NCI-H2171 treated with DMSO at 0.1 percent for 48 hours (cell line): Measurements from ENCODE around the gene SLC25A12.
"Not testable (repeated sequence)": the region's sequence is repeated elsewhere in the genome, so short reads cannot be mapped to it uniquely, and the experiment has no call there.

ENCODE experiments used
- DNase-seq: peaks from one replicate; lab custom pipeline; 2025; lab: John Stamatoyannopoulos, UW

SLC25A12 gene

GRCh38 chr2:171893824-171894611 is at the start of gene SLC25A12:
Gene SLC25A12 (minus strand): TSS chr2:171894244. CDS start chr2:171894214, 30 bp downstream.
- peak; percentile 80 for DNase-seq

GRCh38 chr2:171941316-171941699 is 47.3 kb upstream of the SLC25A12 start:
- no peak for DNase-seq

- no peak for DNase-seq
Measured at GRCh38 chr2:171939743-171940071, 45.7 kb upstream of the SLC25A12 start.

GRCh38 chr2:171939058-171939742 is 45.2 kb upstream of the SLC25A12 start:
- no peak for DNase-seq

- no peak for DNase-seq
Measured at GRCh38 chr2:171930385-171930784, 36.3 kb upstream of the SLC25A12 start.

- DNase-seq: no peak
Measured at GRCh38 chr2:171924170-171924942, 30.3 kb upstream of the SLC25A12 start.

GRCh38 chr2:171923206-171923605 is 29.2 kb upstream of the SLC25A12 start:
- no peak for DNase-seq

DNA sequence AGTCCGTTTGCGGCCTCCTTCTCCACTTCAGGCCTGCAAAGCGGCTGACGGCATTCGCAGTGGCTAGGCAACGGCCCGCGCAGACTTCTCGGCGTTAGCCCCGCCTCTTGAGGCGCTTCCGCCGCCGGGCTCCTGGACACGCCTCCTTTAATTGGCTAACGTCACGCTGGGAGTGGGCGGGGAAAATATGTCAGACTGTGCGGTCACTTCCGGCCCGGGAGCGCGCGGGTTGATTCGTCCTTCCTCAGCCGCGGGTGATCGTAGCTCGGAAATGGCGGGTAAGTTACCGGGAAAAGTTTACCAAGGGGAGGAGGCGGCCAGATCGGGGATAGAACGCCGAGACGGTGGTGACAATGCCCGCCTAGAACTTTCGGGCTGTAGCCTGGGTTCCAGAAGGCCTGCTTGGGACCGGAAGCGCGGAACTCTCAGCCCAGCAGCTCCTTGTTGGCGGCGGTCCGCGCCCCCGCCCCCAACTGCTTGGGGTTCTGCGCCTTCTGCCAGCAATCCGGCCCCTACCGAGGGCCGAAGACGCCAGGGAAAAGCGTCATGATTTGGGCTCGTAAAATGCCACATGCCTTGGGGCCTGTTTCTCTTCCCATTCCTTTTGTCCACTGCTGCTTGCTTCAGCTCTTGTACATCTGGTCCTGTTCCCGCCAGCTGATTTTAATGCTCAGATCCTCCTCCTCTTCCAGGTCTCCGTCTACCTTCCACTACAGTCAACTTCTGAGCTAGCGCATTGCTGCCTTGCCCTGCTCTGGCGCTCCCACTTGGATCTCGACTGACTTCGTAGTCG is 28.4 kb upstream of the SLC25A12 start, which contains the start of gene HAT1:
Gene HAT1 (plus strand): TSS at position 232 of the 793 bp plus-strand sequence. CDS start 40 bp downstream, at position 272.
- peak; percentile 98 for DNase-seq

DNA sequence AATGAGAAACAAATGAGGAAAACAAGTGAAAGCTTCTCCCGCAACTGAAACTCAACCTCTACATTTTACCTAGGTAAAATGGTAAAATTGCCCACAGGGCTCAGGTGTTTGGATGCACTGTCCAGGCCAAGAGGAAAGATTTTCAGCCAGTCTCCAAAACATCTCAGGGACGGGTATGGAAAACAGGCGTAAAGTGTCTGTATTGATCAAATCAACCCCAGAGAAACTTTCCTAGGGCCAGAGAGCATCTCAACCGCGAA is 27.9 kb upstream of the SLC25A12 start:
- no peak for DNase-seq

DNA sequence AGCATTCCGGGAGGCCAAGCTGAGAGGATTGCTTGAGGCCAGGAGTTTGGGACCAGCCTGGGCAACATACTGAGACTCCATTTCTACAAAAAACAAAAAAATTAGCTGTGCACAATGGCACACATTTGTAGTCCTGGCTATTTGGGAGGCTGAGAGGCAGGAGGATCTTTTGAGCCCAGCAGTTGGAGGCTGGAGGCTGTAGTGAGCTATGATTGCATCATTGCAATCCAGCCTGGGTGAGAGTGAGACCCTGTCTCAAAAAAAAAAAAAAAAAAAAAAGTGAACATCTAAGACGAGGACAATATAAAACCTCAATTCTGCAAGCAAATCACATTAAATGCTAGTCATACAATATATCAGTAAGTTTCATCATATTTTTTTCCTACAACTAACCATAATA is 25.4 kb upstream of the SLC25A12 start:
- no peak for DNase-seq

- no peak for DNase-seq
Measured at GRCh38 chr2:171913517-171913916, 19.5 kb upstream of the SLC25A12 start.

DNA sequence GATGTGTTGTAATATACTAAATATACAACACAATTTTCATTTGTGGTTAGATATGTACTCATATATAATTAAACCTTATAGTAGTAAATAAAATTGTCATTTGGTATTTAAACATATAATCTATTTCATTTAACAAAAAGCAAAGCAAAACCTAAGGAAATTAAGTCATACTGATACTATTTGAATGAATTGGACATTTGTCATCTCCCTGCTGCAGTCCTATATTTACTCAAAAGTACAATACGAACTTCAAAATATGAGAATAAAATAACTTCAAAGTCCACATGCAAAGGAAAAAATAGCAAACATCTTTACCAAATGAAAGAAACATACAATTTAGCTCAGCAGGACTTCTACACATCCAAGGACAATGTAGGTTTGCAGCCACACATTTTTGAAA is 16.4 kb upstream of the SLC25A12 start:
- DNase-seq: no peak

DNA sequence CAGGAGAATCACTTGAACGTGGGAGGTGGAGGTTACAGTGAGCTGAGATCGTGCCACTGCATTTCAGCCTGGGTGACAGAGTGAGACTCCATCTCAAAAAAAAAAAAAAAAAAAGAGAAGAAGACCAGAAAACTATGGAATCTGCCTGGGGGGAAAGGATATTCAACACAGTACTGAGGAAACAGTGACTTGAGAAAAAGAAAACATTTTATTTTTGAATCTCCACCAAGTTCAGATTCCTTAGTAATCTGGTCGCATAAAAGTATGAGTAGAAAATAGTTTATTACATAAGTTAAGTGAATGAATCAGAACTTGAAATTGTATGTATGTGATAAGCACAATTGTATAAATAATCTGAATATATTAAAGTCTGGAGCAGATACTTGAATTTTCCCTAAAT is 15.2 kb upstream of the SLC25A12 start:
- DNase-seq: no peak

DNA sequence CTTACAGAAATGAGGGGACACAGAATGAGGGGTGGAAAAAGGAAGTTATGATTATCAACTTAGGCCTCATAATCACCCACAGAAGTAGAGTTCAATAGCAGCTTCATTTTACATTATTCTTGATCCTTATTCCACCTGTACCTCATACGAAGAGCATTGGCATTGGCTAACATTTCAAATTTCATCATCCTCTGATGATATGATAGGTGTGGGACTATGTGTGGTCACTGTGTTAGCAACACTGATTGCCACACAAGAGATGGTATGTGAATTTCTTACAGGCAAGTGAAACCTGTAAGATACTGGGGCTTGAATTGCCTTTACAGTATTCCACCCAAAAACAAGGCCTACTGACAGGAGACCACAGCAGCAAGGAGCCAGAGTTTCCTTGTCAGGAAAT is 14.2 kb upstream of the SLC25A12 start:
- no peak for DNase-seq

- DNase-seq: no peak
Measured at GRCh38 chr2:171902840-171903420, 8.9 kb upstream of the SLC25A12 start.

GRCh38 chr2:171899623-171900282 is 5.7 kb upstream of the SLC25A12 start:
- not testable (repeated sequence) for DNase-seq

GRCh38 chr2:171895786-171896185 is 1.7 kb upstream of the SLC25A12 start:
- DNase-seq: no peak

DNA sequence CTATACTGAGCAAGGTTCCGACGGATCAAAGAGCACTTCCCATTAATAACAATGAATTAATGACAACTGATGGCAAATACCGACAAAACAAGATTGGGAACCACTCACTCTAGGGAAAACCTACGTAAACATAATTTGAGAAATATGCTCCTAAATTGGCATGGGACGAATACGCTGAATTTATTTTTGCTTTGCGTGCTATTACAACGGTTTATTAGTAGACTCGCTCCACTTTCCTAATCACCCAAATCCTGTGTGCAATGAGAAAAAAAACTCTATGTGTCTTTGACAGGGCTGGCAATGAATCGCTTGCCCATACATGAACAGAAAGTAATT is 536 bp upstream of the SLC25A12 start:
- DNase-seq: no peak

DNA sequence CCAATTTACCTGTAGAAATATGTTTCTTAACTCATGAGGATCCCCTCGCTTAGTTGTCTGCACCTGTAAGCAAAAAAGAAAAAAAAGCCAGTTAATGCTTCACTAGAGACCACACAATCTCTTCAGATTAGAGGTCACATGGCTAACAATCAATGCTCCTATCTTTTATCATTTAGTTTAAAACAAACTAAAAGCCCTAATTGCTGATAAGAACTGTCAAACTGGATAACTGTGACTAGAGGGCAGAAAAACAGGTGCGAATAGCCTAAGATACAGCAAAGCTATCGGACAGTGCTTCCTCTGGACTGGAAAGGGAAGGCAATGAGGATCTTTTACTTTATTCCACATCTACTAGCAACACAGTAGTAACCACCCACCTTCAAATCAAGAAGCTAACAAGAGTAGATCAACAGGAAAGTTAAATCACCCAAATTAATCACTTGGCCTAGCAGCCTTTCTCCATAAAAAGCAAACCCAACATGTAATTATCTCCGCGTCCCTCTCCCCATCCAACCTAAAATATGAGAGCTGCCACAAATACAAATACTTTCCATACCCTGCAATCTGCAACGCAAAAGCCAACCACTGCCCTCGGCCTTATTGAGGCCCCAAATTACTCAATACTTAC is 734 bp downstream of the SLC25A12 start:
- no peak for DNase-seq

- DNase-seq: no peak
Measured at GRCh38 chr2:171889808-171890207, 4.2 kb downstream of the SLC25A12 start.

DNA sequence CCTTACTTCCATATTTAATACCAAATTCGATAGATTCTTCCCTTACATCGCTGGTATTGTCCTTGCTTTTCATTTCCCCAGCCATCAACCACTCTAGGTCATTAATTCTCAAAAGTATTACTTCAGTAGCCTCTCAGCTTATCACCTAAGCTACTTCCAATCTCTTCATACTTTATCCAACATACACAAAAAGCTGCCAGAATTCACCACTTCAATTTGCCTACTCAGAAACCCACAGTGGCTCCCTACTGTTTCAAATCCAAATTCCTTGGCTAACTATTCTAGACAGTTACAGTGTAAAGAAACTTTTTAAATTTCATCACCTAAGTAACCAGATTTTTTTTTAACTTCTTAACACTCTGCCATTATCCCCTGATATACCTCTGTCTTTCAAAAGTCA is 4.7 kb downstream of the SLC25A12 start:
- no peak for DNase-seq
